Forelimb muscle (tissue), 1 donor: ENCODE results near the gene AMY2B. TPM values are rescaled to one million over a fixed set of nuclear protein-coding genes. Genes with fewer than 3 reads are reported as not detected.
"Not testable (repeated sequence)": the region's sequence is repeated elsewhere in the genome, so short reads cannot be mapped to it uniquely, and the experiment has no call there.

ENCODE experiments used
- DNase-seq: peaks from one replicate; pipeline ENCODE4 v3.0.0-alpha.2; 2013; ENCODE audit warnings: low read depth
- polyA plus RNA-seq: library from polyadenylated mRNA; unstranded; fragments of 120-200 nt; gene quantifications from one replicate; pipeline ENCODE4 v1.2.1, GENCODE V29; 2013; ENCODE audit not compliant: insufficient read length

The AMY2B gene
- polyA plus RNA-seq, 1 donor = 20.8 TPM

- DNase-seq = not testable (repeated sequence)
Observed at GRCh38 chr1:103616994-103617477, 45.6 kb downstream of the AMY2B start, which contains the start of gene AMY2A. AMY2A (plus strand) TSS chr1:103617427; CDS start chr1:103617441, 14 bp downstream.

GRCh38 chr1:103627436-103627835 lies 56.0 kb downstream of the AMY2B start:
- not testable (repeated sequence) for DNase-seq

Other genes starting within 250 kb of the AMY2B start
- 28.6 TPM for gene RNPC3, start 45.9 kb upstream of the AMY2B start, polyA plus RNA-seq
- gene AMY2A, start 45.8 kb downstream of the AMY2B start, polyA plus RNA-seq = not detected
- not detected for gene AMY1A, start 84.2 kb downstream of the AMY2B start, polyA plus RNA-seq
- gene AMY1B, start 124.6 kb downstream of the AMY2B start, polyA plus RNA-seq = not detected
- not detected for gene AMY1C, start 178.3 kb downstream of the AMY2B start, polyA plus RNA-seq